CD4-positive, alpha-beta T cell treated with Interferon gamma for 1 hour (primary cell): ENCODE data around the gene CDC14B.
"Not testable (repeated sequence)": the region's sequence is repeated elsewhere in the genome, so short reads cannot be mapped to it uniquely, and the experiment has no call there.

ENCODE experiments used
- DNase-seq: peaks from one replicate; pipeline ENCODE4 v3.0.0-alpha.2; 2020

Gene CDC14B

GRCh38 chr9:96524764-96525163, 94.9 kb downstream of the CDC14B start:
- no peak for DNase-seq

DNA sequence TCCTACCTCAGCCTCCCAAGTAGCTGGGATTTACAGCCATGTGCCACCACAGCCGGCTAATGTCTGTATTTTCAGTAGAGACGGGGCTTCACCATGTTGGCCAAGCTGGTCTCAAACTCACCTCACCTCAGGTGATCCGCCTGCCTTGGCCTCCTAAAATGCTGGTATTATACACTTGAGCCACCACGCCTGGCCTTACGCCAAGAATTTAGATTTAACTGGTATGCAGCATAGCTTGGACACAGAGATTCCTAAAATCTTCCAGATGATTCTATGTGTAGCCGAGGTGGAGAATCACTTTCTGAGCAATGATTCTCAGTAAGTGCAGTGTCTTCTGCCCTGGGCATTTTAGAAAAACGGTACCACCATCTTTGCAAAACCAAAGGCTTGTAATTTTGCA, 95.6 kb downstream of the CDC14B start:
- no peak for DNase-seq

- no peak for DNase-seq
Measured at GRCh38 chr9:96523374-96523773, 96.3 kb downstream of the CDC14B start.

GRCh38 chr9:96522366-96522765, 97.3 kb downstream of the CDC14B start:
- DNase-seq = no peak

GRCh38 chr9:96519787-96520186, 99.9 kb downstream of the CDC14B start:
- no peak for DNase-seq

DNA sequence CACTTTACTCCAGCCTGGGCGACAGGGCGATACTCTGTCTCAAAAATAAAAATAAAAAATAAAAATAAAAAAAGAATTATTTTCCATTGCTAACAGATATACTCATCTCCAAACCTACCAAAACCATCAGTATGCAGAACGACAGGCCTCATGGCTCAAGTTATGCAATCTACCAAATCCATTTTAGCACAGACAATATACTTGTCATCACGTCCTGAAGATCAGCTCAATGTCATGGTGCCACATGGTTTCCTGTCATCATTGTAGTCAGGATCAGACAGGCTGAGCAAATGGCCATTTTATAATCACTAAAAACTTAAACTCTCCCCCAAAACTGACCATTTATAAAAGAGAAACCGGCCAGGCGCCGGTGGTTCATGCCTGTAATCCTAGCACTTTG, 100.5 kb downstream of the CDC14B start:
- no peak for DNase-seq

- no peak for DNase-seq
Measured at GRCh38 chr9:96515621-96516470, 103.8 kb downstream of the CDC14B start.

DNA sequence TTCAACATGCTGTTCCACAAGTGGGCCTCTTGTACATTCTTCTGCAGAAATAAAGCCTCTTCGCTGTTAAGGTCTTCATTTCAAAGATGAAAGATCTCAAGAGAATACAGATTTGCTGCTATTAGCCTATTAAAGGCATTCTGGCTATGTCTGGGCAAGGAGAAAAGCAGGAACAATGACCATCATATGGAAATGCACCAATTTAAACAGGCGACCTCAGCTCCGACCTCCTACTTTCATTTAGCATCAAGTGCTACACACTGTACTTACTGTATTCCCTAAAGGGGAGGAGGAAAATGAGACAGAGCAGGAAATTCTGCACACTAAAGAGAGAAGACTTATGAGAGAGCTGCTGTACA, 104.9 kb downstream of the CDC14B start:
- no peak for DNase-seq

DNA sequence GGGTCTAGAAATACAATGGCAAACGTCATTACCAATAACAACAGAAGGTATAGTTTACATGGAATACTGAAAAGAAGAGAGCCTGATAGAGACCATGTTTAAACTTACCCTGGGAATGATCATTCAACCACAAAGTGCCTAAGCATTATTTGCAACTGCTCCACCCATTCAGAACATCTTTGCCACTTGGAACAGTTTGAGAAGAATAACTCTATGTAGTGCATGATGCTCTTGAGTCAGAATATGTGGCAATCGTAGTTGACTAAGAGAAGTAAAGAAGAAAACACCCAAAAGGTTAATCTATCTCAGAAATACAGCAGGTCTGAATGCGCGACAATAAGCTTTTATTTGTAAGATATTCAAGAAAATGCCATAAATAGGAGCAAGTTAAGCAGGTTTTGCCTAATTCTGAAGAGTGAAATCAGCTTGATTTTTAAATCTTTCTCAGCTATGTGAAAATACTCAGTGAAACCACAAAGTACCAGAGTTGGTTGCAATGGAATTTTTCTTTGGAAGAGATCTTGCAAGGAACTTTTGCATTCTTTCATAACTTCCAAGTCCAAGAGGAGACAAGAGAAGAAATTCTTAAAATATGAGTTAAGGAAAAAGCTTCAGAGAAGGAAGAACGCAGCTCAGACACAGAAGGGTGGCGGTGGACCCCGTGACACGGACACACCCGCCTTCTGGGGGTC, 105.4 kb downstream of the CDC14B start:
- DNase-seq = no peak

DNA sequence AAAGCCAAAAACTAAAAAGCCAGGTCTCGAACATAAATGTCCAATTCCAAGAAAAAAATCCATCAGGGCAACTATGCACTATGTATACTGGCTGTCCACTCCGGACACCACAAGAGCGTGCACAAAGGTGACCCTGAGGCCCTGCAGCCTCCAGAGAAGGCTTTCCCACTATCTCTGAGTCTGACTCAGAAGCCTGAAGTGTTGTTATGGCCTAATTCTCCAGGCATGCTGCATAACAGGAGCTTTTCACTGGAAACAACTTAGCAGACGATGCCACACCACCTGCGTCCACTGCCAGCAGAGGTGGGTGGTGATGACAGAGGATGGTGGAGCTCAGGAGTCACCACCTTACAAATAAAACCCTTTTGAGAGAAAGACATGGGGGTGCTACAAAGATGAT, 106.0 kb downstream of the CDC14B start:
- DNase-seq = no peak

- no peak for DNase-seq
Measured at GRCh38 chr9:96512240-96512639, 107.4 kb downstream of the CDC14B start.

- no peak for DNase-seq
Measured at GRCh38 chr9:96510258-96510657, 109.4 kb downstream of the CDC14B start.

- DNase-seq = no peak
Measured at GRCh38 chr9:96509848-96510247, 109.8 kb downstream of the CDC14B start.

DNA sequence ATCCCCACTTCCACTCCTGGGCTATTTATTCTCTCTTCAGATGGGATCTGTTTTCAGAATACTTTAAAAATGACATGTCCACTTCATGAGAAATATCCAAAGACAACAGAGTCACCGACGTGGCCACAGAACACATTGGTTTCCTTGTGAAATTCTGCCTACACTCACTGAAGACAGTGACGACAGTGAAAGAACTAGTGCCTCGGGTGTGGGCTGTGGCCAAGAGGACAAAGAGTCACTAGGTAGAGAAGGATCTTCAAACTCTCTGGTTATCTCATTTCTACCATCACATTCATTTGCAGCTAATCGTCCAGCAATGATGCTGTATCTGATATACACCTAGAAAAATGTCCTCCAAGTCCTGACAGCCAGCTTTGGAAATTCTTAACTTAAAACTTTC, 110.6 kb downstream of the CDC14B start:
- DNase-seq = no peak

DNA sequence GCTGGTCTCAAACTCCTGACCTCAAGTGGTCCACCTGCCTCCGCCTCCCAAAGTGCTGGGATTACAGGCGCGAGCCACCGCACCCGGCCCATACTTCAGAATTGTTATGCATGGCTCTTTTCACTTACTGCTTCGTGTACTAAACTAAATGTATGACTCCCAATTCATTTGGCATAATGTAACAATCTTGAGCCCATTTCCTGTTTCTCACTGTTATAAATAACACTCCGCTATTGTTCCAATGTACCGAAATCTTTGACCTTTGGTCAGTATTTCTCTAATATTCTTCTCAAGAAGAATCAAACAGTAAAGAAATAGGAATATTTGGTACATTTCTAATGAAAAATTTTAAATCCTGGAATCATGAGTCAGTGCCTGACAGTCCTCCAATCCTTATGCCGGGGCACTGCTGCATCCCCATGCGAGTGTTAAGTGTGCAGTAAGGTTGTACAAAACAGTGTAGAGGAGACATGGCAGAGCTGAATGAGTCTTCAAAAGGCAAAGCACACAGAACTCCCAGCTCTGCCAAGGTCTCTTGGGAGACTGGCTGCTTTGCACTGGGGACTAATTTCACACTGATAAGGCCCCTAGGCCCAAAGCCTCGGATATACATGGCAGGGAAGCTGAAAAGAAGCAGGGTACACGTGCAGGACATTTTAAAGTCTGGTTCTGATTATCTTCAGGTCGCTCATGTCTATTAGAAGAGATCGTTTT, 111.3 kb downstream of the CDC14B start:
- no peak for DNase-seq

DNA sequence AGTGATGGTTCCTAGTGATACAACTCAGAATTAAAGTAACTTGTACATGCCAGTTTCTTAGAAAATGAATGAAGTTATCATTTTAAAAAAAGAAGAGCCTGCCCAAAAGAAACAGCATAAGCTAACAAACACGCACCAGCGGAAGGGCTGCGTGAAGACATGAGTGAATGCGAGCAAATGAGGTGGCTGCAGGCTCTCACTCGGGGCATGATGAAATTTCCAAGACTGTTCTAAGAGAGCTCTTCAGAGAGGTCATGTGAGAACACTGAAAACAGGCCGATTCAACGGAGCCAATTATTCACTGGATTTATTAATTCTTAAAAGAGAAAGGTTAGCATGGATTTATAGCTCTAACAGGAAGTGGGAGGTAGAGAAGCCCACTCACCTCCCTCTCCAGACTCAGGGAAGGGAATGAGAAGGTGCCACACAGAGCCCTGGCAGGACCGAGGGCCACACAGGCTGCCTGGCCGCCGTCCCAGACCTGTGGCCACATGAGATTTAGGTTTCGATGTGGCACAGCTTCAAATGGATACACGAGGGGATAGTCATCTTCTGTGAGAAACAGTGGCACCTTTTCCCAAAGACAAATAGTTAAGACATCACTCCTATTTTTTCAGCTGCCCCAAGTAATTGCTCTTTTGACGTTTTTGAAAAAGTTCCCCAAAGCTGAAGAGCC, 114.2 kb downstream of the CDC14B start:
- no peak for DNase-seq

DNA sequence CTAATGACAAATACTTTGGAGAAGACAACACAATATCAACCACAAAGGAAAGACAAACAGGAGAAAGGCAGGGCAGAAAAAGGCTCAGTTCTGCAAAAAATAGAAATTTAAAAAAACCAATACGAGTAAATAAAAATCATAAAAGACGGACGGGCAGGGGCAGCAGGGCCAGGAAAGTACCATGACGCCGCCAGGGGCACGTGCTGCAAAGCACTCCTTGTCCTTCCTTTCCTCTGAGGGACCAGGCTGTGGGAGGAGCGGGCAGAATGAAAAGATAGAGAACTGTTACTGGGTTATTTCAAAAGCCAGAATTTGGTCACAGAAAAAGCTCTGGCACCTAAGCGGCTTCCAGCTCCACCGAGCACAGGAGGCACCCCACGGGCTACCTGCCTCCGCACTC, 115.7 kb downstream of the CDC14B start:
- DNase-seq = no peak

- not testable (repeated sequence) for DNase-seq
Measured at GRCh38 chr9:96503374-96503748, 116.3 kb downstream of the CDC14B start.

DNA sequence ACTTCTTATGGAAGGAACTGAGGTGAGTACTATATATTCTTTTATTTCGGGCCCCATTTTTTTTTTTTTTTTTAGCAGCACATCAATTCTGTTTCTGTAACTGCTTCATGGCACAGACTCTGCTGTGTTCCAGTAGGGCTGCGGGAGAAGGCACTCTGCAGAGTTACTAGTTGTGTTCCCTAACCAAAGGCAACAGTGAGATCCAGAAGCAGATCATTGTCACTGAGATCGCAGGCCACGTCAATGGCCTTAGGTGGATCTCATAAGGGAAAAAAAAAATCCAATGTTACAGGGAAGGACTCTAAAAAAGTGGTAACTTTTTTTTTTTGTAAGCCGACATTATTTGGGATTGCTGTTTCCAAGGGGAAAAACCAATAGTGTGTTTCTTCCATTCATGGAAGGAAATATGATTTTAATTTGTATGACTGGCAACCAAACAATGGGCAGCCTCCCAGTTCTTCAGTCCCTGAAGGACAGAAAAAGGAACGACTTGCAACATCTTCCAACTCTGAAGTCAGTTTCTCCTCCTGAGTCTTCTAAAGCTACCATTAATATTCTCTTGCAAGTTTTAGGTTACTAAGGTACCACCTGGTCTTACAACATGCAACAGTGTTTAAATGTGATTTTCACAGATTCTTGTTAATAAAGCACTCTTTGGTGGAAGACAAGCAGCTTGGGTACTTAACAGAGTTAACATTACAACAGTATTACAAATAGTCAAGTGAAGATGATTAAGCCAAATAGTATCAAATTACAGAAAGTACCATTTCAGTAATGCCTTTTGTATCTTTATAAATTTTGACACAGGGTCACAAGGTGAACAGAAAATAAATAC, 116.9 kb downstream of the CDC14B start:
- no peak for DNase-seq

DNA sequence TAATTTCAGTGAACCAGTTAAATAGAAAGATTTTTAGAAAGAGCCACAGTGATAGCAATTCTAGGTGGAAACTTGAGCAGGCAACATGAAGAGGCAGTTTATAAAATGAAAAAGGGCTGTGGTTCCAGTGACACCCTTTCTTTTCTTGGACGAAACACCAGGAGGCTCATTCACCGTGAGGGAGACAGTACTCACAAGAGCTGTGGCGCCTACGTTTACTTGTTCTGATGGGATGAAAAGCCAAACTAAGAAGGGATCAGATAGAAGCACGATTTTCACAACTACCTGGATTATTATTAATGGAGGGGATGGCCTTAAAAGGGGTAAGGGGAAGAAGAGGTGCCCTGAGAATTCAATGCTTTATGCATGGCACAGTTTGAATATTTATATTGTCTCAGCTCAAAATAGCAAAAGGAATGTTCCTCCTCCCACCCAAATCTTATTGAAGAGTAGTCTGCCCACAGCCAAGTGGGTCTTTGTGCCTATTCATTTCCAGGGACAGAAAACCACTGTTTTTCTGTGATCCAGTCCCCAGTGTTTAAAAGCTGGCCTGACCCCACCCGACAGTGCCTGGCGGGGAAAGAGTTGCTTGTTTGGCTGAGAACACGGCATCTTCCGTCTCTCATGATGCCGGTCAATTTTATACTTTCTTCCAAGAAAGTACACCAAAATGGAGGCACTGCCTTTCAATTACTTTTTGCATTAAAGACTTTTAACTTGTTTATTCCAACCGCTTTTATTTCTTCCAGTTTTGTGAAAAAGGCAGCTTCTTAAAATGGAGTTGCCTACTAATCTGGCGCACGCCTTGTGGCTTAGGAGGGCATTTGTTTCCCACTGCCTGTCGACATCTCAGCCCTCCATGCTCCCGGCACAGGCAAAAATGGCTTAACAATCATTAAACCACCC, 117.8 kb downstream of the CDC14B start:
- no peak for DNase-seq
